Measurements from ENCODE around the gene MB.

DNA sequence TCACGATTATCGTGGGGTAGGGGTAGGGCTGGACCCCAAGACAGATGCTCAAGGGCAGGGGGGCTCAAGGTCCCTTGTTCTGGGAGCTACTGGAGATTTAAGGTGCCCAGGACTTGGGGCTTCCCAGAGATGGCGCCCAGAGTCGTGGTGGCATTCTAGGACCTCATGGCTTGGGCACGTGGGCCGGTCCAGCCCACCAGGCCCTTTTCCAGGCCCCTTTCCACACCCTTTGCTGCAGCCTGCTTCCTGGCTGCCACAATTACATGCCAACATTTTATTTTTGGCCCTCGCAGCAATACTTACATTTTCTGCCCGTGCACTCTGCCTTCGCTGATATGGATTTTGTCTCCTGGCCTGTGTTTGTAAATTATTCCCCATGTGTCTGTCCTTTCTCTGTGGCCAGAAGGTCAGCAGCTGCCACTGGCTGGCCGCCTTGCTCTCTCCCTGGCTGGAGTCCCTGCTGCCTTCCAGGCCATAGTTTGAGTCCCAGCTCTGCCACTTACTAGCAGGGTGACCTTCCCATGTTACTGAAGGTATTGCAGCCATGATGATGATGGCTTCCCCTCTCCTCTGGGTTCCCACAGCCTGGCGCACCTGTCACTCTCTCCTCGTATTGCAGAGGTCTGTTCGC is 11.2 kb downstream of the MB start:
- TF ChIP-seq POLR2AphosphoS5 (IDR thresholded peaks at IDR 0.05; ENCODE audit: borderline replicate concordance, low read depth, low read length) (no peak), EZH2 (IDR thresholded peaks at IDR 0.05) (no peak)

Measured in SK-N-MC (cell line).